ENCODE measurements around the gene CCDC134. TPM values are rescaled to one million over a fixed set of nuclear protein-coding genes. Genes with fewer than 3 reads are reported as not detected.

The CCDC134 gene
- total and polyA plus RNA-seq, 2 of the 8 experiments (the other 6 are each of a cell fraction or from before 2014, with no cell fraction given) = 7.7 to 20.0 TPM

DNA sequence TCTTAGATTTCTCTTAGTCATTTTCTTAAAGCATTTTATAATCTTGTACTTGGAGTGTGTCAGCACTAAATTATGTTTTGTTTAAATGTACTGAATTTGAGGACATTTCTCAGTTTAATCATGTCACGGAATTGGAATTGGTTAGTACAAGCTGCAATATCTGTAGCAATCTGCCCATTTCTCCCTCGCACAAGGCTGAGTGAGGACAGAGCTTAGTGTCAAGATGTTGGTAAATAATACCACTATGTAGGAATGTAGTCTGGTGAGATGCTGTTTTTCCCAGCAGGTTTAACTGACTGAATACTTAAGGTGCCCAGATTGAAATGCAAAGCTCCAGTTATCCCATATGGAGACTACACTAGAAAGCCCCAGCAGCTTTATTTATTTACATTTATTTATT lies 63.0 kb downstream of the CCDC134 start (continued):
- no peak for TF ChIP-seq SAP30 (IDR thresholded peaks at IDR 0.05; ENCODE audit: insufficient read depth, insufficient replicate concordance, low read length)
- no peak for TF ChIP-seq SIX5 (IDR thresholded peaks at IDR 0.05; ENCODE audit: low read depth, low read length)
- TF ChIP-seq, protein P1, sequence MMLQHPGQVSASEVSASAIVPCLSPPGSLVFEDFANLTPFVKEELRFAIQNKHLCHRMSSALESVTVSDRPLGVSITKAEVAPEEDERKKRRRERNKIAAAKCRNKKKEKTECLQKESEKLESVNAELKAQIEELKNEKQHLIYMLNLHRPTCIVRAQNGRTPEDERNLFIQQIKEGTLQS (IDR thresholded peaks at IDR 0.05; ENCODE audit: insufficient read depth, low read depth, low read length) = no peak
- no peak for TF ChIP-seq POU5F1 (IDR thresholded peaks at IDR 0.05; ENCODE audit: low read depth, low read length)
- TF ChIP-seq, protein P2, sequence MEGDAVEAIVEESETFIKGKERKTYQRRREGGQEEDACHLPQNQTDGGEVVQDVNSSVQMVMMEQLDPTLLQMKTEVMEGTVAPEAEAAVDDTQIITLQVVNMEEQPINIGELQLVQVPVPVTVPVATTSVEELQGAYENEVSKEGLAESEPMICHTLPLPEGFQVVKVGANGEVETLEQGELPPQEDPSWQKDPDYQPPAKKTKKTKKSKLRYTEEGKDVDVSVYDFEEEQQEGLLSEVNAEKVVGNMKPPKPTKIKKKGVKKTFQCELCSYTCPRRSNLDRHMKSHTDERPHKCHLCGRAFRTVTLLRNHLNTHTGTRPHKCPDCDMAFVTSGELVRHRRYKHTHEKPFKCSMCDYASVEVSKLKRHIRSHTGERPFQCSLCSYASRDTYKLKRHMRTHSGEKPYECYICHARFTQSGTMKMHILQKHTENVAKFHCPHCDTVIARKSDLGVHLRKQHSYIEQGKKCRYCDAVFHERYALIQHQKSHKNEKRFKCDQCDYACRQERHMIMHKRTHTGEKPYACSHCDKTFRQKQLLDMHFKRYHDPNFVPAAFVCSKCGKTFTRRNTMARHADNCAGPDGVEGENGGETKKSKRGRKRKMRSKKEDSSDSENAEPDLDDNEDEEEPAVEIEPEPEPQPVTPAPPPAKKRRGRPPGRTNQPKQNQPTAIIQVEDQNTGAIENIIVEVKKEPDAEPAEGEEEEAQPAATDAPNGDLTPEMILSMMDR (IDR thresholded peaks at IDR 0.05; ENCODE audit: control extremely low read depth in 1 of 3, insufficient read depth in 1 of 3, low read depth in 1 of 3, low read length in 3 of 3) = no peak
- no peak for TF ChIP-seq SIN3A (conservative IDR thresholded peaks at IDR 0.05 in 1 of 2, IDR thresholded peaks at IDR 0.05 in 1 of 2; ENCODE audit: low read depth in 1 of 2, low read length in 2 of 2)

Data from H1 (cell line).